ENCODE results near the gene PPP1R13B.

PPP1R13B gene

GRCh38 chr14:103706551-103707328 is 140.6 kb downstream of the PPP1R13B start:
- no peak for ATAC-seq (replicated peaks)
- Mint-ChIP-seq H3K4me3 (no peak overlapping the region), H3K4me1 (peaks cover 24 to 35% of the 10 kb centered on the region in 2 donors), H3K36me3 (peaks cover 44 to 48% of the 10 kb centered on the region in 2 donors), H3K9me3 (no peaks in the 10 kb centered on the region), H3K27ac (no peak overlapping the region), H3K27me3 (no peaks in the 10 kb centered on the region)
- no peak for DNase-seq

- H3K9me3 Mint-ChIP-seq, result no peaks in the 10 kb centered on the region
- no peaks in the 10 kb centered on the region for H3K27me3 Mint-ChIP-seq
- no peak overlapping the region for H3K4me3 Mint-ChIP-seq
- DNase-seq (no peak), ATAC-seq (replicated peaks) (no peak)
- H3K27ac Mint-ChIP-seq, result peak overlapping the region; percentile 47
- peaks cover 26 to 35% of the 10 kb centered on the region in 2 donors for H3K4me1 Mint-ChIP-seq
- peaks cover 46 to 47% of the 10 kb centered on the region in 2 donors for H3K36me3 Mint-ChIP-seq
These were observed 141.7 kb downstream of the PPP1R13B start for GRCh38 chr14:103705504-103706284.

- Mint-ChIP-seq H3K4me1 (peaks cover 27 to 41% of the 10 kb centered on the region in 2 donors), H3K27ac (peak overlapping the region; percentile 93), H3K9me3 (no peaks in the 10 kb centered on the region), H3K4me3 (no peak overlapping the region), H3K27me3 (no peaks in the 10 kb centered on the region), H3K36me3 (peaks cover 46 to 51% of the 10 kb centered on the region in 2 donors)
- ATAC-seq (replicated peaks) (no peak), DNase-seq (no peak)
These were observed 142.3 kb downstream of the PPP1R13B start for GRCh38 chr14:103705118-103705503.

GRCh38 chr14:103704708-103705107 is 142.7 kb downstream of the PPP1R13B start:
- Mint-ChIP-seq H3K27ac (peak overlapping the region; percentile 93), H3K36me3 (peaks cover 49 to 54% of the 10 kb centered on the region in 2 donors), H3K9me3 (no peaks in the 10 kb centered on the region), H3K4me3 (no peak overlapping the region), H3K4me1 (peaks cover 30 to 45% of the 10 kb centered on the region in 2 donors), H3K27me3 (no peaks in the 10 kb centered on the region)
- DNase-seq, result no peak
- ATAC-seq (replicated peaks), result no peak

- DNase-seq, result no peak
- peaks cover 42 to 48% of the 10 kb centered on the region in 2 donors for H3K36me3 Mint-ChIP-seq
- peaks cover 31 to 52% of the 10 kb centered on the region in 2 donors for H3K4me1 Mint-ChIP-seq
- no peaks in the 10 kb centered on the region for H3K9me3 Mint-ChIP-seq
- peak overlapping the region in 1 of 2 donors; percentile 10 for H3K4me3 Mint-ChIP-seq
- H3K27me3 Mint-ChIP-seq, result no peaks in the 10 kb centered on the region
- no peak for ATAC-seq (replicated peaks)
- peak overlapping the region; percentile 63 for H3K27ac Mint-ChIP-seq
These were observed 143.7 kb downstream of the PPP1R13B start for GRCh38 chr14:103703433-103704385.

- H3K27ac Mint-ChIP-seq, result peak overlapping the region; percentile 78
These were observed 144.6 kb downstream of the PPP1R13B start for GRCh38 chr14:103702497-103703432.

GRCh38 chr14:103702095-103702494 is 145.3 kb downstream of the PPP1R13B start:
- Mint-ChIP-seq H3K36me3 (peaks cover 42 to 44% of the 10 kb centered on the region in 2 donors), H3K27me3 (no peaks in the 10 kb centered on the region), H3K4me1 (peaks cover 37 to 66% of the 10 kb centered on the region in 2 donors), H3K27ac (peak overlapping the region; percentile 56), H3K4me3 (peak overlapping the region in 1 of 2 donors; percentile 49), H3K9me3 (no peaks in the 10 kb centered on the region)
- peak; percentile 4 to 17 for ATAC-seq (replicated peaks)
- no peak for DNase-seq

More at GRCh38 chr14:103702497-103703432, 144.6 kb downstream of the PPP1R13B start:
- DNase-seq (no peak), ATAC-seq (replicated peaks) (no peak)
- Mint-ChIP-seq H3K4me3 (no peak overlapping the region), H3K4me1 (peaks cover 33 to 59% of the 10 kb centered on the region in 2 donors), H3K27me3 (no peaks in the 10 kb centered on the region), H3K9me3 (no peaks in the 10 kb centered on the region), H3K36me3 (peaks cover 40 to 41% of the 10 kb centered on the region in 2 donors)

GRCh38 chr14:103700753-103701490 is 146.5 kb downstream of the PPP1R13B start:
- Mint-ChIP-seq H3K4me3 (peak overlapping the region in 1 of 2 donors; percentile 17), H3K27ac (no peak overlapping the region), H3K36me3 (peaks cover 41 to 44% of the 10 kb centered on the region in 2 donors), H3K4me1 (peaks cover 47 to 78% of the 10 kb centered on the region in 2 donors), H3K27me3 (no peaks in the 10 kb centered on the region), H3K9me3 (no peaks in the 10 kb centered on the region)
- no peak for DNase-seq
- no peak for ATAC-seq (replicated peaks)

- H3K36me3 Mint-ChIP-seq, result peaks cover 43 to 44% of the 10 kb centered on the region in 2 donors
- no peaks in the 10 kb centered on the region for H3K27me3 Mint-ChIP-seq
- no peaks in the 10 kb centered on the region for H3K9me3 Mint-ChIP-seq
- DNase-seq, result no peak
- ATAC-seq (replicated peaks), result no peak
- peak overlapping the region; percentile 73 for H3K27ac Mint-ChIP-seq
- peak overlapping the region in 1 of 2 donors; percentile 59 for H3K4me3 Mint-ChIP-seq
- H3K4me1 Mint-ChIP-seq, result peaks cover 53 to 83% of the 10 kb centered on the region in 2 donors
These were observed 147.2 kb downstream of the PPP1R13B start for GRCh38 chr14:103699901-103700752.

GRCh38 chr14:103699261-103699661 is 148.1 kb downstream of the PPP1R13B start:
- peaks cover 40 to 43% of the 10 kb centered on the region in 2 donors for H3K36me3 Mint-ChIP-seq
- H3K27ac Mint-ChIP-seq, result peak overlapping the region; percentile 73
- DNase-seq (no peak), ATAC-seq (replicated peaks) (no peak)
- H3K27me3 Mint-ChIP-seq, result no peaks in the 10 kb centered on the region
- H3K4me3 Mint-ChIP-seq, result no peak overlapping the region
- peaks cover 50 to 82% of the 10 kb centered on the region in 2 donors for H3K4me1 Mint-ChIP-seq
- no peaks in the 10 kb centered on the region for H3K9me3 Mint-ChIP-seq

GRCh38 chr14:103698380-103699260 is 148.8 kb downstream of the PPP1R13B start:
- no peak for DNase-seq
- peak; percentile 29 to 39 for ATAC-seq (replicated peaks)
- Mint-ChIP-seq H3K27me3 (no peaks in the 10 kb centered on the region), H3K9me3 (no peaks in the 10 kb centered on the region), H3K4me3 (no peak overlapping the region), H3K36me3 (peaks cover 42 to 44% of the 10 kb centered on the region in 2 donors), H3K27ac (peak overlapping the region; percentile 90), H3K4me1 (peaks cover 45 to 82% of the 10 kb centered on the region in 2 donors)

All from stimulated activated naive B cell treated with anti-CD40 and anti-IgM and Interleukin-4, amounts not matched to agents 10 μg/mL and 1 μg/mL and 100 μg/mL, for 72 hours (primary cell).